ENCODE measurements around the gene PTPRN. TPM values are rescaled to one million over a fixed set of nuclear protein-coding genes. Genes with fewer than 3 reads are reported as not detected.

Gene PTPRN
- total and polyA plus RNA-seq, 2 of the 8 experiments (the other 6 are each of a cell fraction or from before 2014, with no cell fraction given) = 5.4 to 8.2 TPM

DNA sequence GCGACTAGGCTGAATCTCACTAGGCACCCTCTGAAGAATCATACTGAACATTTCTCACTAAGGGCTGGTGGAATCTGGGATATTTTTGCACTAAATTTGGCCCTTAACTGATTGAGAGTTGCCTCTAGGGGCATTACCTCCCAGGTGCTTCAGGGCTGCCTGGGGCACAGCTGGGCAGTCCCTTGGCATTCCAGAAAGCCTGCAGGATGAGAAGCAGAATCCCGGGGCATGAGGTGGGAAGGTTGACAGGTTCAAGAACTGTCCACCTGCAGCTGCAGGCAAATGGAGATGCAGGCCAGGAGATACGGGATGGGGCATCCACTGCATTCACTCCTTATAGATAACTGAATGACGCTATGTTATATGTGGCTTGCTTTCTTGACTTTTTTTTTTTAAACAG lies 15.9 kb upstream of the PTPRN start (continued):
- TF ChIP-seq CEBPB (IDR thresholded peaks at IDR 0.05; ENCODE audit: low read depth, low read length) = no peak
- TF ChIP-seq FOSL1 (IDR thresholded peaks at IDR 0.05; ENCODE audit: insufficient read depth, low read depth, low read length) = no peak
